ENCODE measurements around the gene ZBTB8A.
A peak's percentile ranks its signal among the peaks of the same experiment; 100 is the strongest.
"Not testable (repeated sequence)": the region's sequence is repeated elsewhere in the genome, so short reads cannot be mapped to it uniquely, and the experiment has no call there.

The ZBTB8A gene

DNA sequence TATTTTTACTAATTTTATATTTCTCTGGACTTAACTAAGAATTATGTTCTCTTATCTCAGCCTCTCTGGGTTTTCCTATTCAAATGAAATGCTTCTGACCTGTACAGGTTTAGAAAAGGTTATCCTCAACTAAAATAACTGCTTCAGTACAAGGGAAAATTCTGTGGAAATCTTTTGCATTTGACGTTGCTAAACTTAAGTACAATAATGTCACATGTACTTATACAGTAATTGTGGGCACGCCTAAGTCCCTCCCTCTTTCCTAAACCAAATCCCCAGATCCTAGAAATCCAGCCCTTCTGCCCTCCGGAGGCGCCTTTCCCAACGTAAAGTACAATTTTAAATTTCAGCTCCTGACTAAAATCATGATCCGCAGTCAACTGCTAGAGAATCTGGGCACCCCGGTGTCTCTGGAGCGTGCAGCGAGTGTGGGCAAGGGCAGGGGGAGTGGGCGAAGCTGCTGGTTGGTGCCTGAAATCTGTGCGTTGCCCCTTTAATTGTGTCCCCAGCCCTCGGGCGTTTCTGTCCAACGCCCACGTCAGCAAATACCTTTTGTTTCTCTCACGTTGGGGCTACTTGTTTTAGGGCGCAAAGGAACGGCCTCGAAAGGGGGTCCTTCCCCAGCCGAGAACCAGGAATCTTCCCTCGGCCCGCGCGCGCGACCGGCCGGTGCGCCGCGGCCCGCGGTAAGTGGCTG is at the start of gene ZBTB8A:
TSS of gene ZBTB8A (plus strand) at position 541 of the 697 bp plus-strand sequence. CDS start 53,505 bp downstream, outside the sequence.
- peak; percentile 17 for DNase-seq

DNA sequence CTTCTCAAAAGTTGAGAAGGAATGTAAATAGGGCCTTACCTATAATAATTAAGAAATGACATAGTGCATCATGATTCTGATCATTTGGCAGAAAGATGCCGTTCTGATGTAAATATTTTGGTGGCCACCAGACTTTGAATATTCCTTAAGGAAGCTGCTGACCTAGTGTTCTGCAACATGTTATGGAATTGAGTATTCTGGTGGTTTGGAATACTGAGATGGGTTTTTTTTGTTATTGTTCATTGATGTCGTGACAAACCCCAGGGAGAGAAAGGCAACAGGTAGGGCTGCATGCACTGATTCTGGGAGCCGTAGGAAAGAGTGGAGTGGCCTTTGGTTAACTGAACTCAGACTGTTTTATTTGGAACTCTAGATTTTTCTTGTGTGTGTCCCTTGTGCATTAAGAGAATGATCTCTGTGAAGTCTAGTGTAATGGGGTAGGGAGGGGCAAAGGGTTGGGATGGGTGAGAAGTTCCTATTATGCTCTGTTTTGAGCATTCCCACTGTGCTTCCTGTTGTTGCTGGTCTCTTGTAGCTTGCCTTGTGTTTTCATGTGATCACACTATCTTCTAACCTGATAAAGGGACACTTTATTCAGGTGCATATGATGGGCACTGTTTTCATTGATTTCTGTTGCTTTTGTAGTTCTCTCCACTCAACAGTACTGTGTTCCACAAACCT is 49.3 kb upstream of the ZBTB8A start:
- no peak for DNase-seq

DNA sequence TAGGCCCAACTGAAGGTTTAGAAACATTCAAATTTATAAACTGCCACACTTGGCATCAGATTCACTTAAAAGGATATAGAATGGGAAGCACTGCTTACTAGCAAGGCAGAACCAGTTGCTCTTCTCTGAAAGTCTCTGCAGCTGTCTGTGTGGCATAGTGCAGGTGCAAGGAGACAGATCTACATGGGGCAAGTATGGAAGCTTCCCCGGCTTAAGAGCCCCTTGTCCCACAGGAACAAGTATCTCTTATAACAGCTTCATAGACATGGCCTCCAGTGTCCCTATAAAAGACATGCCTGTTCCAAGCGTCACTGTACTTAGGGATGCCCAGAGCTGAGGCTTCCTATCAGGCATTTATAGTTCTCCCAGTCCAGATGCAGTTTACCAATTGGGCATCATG is 47.8 kb upstream of the ZBTB8A start:
- DNase-seq: no peak

- no peak for DNase-seq
Measured at GRCh38 chr1:32494196-32494595, 45.0 kb upstream of the ZBTB8A start.

GRCh38 chr1:32494711-32495337 is 44.4 kb upstream of the ZBTB8A start:
- DNase-seq: no peak

DNA sequence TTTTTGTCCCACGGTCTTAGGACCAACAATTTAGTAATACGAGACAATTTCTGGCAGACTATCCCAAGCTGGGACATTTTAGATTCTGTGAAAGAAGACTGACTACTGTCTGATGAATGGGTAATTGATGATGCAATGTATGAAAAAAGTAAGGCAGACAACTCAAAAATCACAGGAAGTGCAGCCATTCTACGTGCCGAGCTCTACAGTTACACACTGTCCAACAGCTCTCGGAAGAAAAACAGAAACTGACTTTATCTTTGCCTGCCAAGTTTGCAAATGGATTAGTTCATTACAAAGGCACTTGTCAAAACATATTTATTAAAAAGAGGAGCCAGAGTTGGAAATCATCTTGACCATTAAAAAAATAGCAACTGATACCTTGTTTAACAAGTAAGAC is 43.1 kb upstream of the ZBTB8A start:
- DNase-seq: no peak

DNA sequence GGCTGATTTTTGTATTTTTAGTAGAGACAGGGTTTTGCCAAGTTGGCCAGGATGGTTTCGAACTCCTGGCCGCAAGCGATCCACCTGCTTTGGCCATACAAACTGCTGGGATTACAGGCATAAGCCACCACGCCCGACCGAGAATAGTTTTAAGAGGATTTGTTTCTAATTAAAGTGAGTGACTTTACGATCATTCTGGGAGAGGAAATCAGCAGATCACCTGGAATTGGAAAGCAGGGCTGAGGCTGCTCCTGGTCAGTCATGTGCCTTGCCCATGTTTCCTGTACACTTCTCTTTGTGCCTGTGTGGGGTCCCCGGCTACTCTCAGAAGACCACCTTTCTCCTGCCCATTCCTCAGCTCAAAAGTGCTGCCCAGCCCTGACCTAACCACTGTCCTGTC is 40.5 kb upstream of the ZBTB8A start:
- DNase-seq: no peak

- DNase-seq: peak; percentile 42
Measured at GRCh38 chr1:32500387-32501209, 38.6 kb upstream of the ZBTB8A start.

DNA sequence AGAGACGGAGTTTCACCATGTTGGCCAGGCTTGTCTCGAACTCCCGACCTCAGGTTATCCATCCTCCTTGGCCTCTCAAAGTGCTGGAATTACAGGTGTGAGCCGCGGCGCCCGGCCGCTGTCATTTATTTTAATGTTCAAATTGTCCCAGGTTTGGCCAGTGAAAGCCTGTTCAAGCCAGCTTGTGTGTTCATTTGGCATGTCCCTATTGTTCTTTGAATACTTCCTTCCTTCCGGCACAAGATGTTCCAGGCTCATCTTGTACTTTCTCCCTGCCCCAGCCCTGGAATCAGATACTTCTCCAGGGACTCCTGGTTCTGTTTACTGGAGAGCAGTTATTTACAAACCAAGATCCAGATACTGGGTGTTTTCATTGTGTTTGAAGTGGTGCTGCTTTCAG is 37.4 kb upstream of the ZBTB8A start:
- no peak for DNase-seq

DNA sequence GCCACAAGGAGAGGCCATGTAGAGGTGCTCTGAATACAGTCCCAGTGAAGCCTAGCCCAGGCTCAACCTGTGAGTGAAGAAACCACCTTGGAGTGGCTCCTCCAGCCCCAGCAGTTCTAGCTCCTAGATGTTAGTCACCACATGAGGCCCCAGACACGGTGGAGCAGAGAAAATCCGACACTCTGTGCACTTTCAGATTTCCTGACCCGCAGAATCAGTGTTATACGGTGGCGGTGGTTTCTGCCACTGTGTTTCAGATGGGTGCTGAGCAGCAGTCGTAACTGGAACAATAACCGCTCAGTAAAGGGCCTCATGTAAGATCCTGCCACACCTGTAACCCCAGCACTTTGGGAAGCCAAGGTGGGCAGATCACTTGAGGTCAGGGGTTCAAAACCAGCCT is 36.1 kb upstream of the ZBTB8A start:
- no peak for DNase-seq

DNA sequence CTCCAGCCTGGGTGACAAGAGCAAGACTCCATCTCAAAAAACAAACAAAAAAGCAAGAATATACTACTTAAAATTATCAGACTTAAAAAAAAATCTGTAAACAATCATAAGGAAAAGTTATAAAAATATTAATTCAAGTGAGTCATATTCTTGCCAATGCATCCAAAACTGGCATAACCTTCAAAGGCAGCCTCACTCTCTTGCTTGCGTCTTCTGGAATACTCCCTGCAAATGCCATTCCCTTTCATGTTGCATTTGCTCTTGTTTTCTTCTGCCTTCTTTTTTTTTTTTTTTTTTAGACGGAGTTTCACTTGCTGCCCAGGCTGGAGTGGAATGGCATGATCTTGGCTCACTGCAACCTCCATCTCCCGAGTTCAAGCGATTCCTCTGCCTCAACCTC is 32.2 kb upstream of the ZBTB8A start:
- DNase-seq: no peak

DNA sequence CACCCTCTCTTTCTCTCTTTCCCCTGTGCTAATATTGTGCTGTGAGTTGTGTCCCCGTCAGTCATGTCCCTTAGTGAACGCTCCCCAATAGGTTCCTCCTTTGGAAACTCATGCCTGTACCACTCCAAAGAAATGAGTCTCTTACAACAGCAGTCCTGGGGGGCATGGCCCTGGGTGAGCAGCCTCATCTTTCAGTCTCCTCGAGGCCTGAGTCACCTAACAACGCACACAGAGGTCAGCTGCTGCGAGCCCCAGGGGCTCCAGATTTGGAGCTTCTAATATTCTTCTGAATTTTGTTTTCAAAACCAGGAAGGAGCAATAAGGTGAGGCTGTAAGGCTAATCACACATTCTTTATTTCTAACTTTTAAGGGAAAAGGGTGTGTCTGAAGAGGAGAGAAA is 30.5 kb upstream of the ZBTB8A start:
- DNase-seq: no peak

GRCh38 chr1:32509939-32510338 is 29.3 kb upstream of the ZBTB8A start:
- no peak for DNase-seq

- no peak for DNase-seq
Measured at GRCh38 chr1:32516402-32516801, 22.8 kb upstream of the ZBTB8A start.

DNA sequence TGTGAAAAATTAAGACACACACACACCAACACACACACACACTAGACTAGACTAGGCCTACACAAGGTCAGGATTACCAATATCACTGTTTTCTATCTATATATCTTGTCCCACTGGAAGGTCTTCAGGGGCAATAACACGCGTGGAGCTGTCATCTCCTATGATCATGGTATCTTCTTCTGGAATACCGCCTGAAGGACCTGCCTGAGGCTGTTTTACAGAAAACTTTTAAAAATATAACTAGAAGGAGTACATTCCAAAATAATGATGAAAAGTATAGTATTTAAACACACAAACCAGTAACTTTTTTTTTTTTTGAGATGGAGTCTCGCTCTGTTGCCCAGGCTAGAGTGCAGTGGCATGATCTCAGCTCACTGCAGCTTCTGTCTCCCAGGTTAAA is 20.3 kb upstream of the ZBTB8A start:
- DNase-seq: no peak

GRCh38 chr1:32521165-32521564 is 18.1 kb upstream of the ZBTB8A start:
- DNase-seq: no peak

DNA sequence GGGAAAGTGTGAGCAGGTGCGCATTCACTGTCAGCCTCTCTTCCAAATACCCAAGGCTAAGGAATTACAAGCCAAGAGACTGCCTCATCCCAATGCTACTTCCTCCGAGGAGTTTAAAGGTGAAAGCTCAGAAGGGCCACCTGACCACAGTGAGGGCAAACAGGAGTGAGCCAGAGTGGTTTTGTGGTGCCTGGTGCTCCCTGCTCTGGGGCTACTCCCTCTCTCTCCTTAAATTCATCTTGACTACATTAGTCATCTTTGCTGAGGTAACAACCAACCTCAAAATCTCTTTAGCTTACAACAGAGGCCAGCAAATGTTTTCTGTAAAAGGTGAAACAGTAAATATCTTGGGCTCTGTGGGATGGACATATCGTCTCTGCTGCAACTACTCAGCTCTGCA is 14.2 kb upstream of the ZBTB8A start:
- no peak for DNase-seq

GRCh38 chr1:32525661-32526444 is 13.4 kb upstream of the ZBTB8A start:
- no peak for DNase-seq

DNA sequence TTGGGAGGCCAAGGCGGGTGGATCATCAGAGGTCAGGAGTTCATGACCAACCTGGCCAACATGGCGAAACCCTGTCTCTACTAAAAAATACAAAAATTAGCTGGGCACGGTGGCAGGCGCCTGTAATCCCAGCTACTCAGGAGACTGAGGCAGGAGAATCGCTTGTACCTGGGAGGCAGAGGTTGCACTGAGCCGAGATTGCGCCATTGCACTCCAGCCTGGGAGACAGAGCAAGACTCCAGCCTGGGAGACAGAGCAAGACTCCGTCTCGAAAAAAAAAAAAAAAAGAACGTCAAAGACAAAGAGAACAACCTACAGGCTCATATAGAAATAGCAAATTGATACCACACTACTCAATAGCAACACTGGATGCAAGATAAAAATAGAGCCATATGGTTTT is 10.7 kb upstream of the ZBTB8A start:
- not testable (repeated sequence) for DNase-seq

GRCh38 chr1:32533792-32534327 is 5.4 kb upstream of the ZBTB8A start:
- DNase-seq: no peak

DNA sequence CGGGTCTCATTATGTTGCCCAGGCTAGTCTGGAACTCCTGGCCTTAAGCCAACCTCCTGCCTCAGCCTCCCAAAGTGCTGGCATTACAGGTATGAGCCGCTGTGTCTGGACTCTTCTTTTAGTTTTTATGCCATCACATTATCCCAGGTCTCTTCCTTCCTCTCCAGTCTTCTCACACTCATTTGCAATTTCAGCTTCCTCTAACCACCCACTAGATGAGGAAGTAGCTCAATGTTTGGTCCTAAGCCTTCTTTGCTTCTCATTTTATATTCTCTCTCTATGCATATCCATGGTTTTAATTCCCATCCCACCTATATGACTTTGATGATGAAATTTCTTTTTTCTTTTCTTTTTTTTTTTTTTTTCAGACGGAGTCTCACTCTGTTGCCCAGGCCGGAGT is 3.1 kb upstream of the ZBTB8A start:
- DNase-seq: no peak

DNA sequence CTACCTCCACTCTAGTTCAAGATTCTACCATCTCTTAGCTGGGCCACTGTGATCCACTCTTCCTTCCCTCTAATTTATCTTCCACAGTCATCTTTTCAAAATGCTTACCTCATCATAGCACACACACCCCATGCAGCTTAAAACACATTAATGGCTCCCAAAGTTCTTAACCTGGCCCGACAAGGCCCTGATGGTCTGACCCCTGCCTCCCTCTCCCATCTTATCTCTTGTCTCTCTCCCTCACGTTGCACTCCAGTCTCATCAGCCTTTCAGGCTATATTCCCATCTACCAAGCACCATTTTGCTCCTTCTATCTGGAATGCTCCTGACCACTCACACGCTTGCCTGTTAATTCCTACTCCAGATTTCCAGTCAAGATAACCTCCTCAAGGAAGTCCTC is 2.5 kb upstream of the ZBTB8A start:
- no peak for DNase-seq

Data from activated CD4-positive, alpha-beta T cell treated with anti-CD3 and anti-CD28 coated beads, Interleukin-2, Interleukin-6, amounts not matched to agents 100 ng/mL and 50 ng/mL, durations not matched to agents 16 hours and 8 hours (primary cell).